CD4-positive, alpha-beta T cell treated with Interleukin-6 at 100 ng/mL for 8 hours (primary cell): ENCODE measurements around the gene TUBA4B.
A peak's percentile ranks its signal among the peaks of the same experiment; 100 is the strongest.
"Not testable (repeated sequence)": the region's sequence is repeated elsewhere in the genome, so short reads cannot be mapped to it uniquely, and the experiment has no call there.

Experiments
- DNase-seq: peaks from one replicate; pipeline ENCODE4 v3.0.0-alpha.2; 2020; ENCODE audit warnings: mixed read lengths, low spot score

TUBA4B gene

DNA sequence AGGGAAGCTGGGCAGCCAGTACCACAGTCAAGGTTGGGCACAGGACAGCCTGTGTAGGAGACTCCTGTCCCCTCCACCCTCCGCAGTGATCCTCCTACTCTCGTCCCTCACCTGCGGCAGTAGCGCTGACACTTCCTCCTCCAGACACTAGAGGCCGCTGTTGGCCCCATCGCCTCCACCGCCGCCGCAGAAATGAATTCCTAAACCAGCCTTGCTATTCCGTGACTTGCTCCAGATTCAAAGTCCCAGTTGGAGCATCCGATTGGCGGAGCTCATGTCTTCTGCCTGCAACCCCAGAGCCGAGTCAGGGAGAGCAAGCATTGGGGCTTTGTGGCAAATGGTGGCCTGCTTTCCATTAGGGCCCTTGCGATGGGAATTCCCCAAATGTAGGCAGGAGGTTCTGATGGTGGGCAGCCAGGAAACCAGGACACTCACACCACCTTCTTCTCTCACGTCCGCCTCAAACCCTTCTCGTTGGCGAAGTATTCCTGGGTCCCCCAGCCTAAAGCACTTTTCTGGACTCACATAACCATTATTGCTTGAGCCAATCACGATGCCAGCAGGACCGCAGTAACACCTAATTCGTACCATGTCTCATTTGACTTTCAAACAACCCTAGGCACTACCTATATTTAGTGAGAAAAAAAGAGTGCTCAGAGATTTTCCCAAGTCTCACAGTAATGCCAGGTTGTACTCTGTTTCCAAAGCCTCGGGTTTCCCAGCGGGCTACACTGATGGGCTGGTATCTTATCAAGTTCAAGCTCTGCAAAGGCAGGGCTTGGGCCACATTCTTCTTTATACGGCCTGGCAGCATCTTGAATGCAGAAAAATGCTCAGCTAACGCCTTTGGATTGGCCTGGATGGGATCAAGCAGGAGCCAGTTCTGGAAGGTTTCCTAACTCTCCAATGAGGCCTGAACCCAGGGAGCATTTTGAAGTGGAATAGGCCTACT is 24.9 kb downstream of the TUBA4B start:
- peak; percentile 66 for DNase-seq

- no peak for DNase-seq
Observed at GRCh38 chr2:219278655-219279150, 25.7 kb downstream of the TUBA4B start.

GRCh38 chr2:219279151-219279915 is 26.3 kb downstream of the TUBA4B start, which contains the start of gene DNAJB2:
DNAJB2 (plus strand) TSS chr2:219279366; CDS start chr2:219279834, 468 bp downstream.
- peak; percentile 98 for DNase-seq

DNA sequence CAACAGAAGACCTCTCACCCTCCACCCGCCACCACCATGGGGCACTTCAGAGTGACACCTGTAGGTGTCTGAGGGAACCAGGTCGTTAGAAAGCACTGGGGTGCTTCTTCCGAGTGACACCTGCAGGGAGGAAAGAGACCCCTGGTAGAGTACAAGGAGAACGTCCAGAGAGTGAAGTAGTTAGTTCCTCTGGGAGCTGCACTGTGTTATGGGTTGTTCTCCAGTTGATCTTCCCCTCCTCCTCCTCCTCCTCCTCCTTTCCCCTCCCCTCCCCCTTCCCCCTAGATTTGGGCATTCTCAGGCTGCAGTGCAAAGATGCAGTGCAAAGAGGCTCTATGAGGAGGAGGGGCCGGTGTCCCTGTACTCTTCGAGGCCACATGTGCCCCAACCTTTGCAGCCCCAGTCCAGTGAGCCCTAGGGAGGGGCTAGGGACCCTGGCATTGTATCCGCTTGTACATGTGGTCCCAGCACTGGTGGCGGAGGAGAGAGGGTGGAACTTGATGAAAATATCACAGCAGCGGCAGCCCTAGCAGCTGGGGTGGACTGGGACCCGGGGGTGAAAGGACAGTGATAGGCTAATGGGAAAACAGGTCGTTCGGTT is 27.0 kb downstream of the TUBA4B start:
- no peak for DNase-seq

- no peak for DNase-seq
Observed at GRCh38 chr2:219280651-219281050, 27.6 kb downstream of the TUBA4B start.

DNA sequence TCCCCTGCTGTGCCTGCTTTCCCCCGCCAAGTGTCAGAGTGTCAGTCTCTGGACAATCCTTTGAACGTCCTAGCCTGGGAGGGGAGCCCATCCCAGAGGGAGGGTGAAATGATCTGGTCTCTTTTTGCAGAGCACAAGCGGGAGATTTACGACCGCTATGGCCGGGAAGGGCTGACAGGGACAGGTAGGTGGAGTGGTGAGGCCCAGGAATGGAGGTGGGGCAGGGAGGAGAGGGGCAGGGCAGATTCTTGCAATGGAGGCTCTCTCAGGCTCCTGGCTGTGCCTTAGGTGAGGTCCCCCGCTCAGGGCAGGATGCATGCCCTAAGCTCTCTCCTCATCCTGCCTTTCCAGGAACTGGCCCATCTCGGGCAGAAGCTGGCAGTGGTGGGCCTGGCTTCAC is 28.5 kb downstream of the TUBA4B start:
- DNase-seq, result no peak

DNA sequence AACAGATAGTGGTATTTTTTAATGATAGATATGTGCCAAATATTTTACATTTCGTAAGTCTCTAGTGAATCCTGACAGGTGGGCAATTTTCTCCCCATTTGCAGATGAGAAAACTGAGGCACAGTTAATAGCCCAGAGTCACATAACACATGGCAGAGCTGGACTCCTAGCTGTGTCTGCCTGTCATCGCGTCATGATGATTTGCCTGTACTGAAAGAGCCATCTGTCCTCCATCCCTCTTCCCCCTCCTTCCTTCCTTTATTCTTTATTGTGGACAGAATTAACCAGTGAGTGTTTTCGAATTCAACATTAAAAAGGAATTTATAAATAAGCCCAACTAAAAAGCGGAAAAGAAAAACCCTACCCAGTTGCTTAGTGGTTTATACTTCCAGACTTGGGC is 29.3 kb downstream of the TUBA4B start:
- no peak for DNase-seq

- no peak for DNase-seq
Observed at GRCh38 chr2:219282943-219283581, 30.0 kb downstream of the TUBA4B start.

DNA sequence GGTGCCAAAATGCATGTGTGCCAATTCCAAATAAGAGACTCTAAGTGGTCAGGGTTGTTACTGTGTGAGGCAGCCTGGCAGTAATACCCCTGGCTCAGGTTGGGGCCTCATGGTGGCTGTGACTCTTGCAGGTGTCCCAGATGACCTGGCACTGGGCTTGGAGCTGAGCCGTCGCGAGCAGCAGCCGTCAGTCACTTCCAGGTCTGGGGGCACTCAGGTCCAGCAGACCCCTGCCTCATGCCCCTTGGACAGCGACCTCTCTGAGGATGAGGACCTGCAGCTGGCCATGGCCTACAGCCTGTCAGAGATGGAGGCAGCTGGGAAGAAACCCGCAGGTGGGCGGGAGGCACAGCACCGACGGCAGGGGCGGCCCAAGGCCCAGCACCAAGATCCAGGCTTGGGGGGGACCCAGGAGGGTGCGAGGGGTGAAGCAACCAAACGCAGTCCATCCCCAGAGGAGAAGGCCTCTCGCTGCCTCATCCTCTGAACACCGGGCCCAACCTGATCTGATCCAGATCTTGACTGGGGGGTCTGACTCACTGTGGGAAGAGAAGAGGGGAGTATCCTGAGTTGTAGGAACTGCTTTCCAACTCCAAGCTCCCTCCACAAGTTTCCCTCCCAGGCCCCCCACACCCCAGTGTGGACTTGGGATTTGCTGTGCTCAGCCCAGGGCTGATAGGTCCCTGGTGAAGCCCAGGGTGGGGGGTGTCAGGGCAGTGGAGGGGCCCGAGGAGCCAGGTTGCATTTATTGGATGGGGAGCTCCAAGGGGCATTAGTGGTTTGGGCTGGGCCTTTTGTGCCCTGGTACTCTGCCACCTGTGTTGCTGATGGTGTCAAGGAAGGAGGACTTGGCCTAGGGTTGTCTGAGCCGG is 31.7 kb downstream of the TUBA4B start:
- no peak for DNase-seq

- no peak for DNase-seq
Observed at GRCh38 chr2:219285373-219285735, 32.3 kb downstream of the TUBA4B start.

DNA sequence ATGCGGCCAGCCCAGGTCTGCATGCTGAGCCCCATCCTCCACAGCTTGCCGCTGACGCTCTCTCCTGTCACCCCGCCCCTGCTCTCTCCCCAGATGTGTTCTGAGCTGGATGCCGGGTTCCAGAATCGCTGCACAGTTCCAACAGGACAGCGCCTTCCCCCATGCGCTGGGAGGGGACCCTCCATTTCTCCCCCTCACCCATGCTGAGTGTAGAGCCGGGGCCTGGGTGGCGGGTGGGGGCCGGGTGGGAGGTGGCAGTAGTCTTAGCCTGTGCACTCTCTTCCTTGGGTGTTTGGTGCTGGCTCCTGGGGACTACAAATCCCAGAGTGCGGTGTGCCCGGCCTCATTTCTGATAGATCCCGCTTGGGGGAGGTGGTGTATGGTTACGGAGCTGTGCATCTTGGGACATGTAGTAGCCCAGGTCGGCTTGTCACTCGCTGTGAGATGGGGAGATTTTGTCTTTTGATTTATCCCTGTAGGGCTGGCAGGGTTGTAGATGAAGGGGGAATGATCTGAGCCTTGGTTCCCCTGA is 32.9 kb downstream of the TUBA4B start:
- no peak for DNase-seq

GRCh38 chr2:219286436-219287115 is 33.5 kb downstream of the TUBA4B start:
- no peak for DNase-seq

GRCh38 chr2:219287116-219287440 is 34.0 kb downstream of the TUBA4B start:
- not testable (repeated sequence) for DNase-seq

DNA sequence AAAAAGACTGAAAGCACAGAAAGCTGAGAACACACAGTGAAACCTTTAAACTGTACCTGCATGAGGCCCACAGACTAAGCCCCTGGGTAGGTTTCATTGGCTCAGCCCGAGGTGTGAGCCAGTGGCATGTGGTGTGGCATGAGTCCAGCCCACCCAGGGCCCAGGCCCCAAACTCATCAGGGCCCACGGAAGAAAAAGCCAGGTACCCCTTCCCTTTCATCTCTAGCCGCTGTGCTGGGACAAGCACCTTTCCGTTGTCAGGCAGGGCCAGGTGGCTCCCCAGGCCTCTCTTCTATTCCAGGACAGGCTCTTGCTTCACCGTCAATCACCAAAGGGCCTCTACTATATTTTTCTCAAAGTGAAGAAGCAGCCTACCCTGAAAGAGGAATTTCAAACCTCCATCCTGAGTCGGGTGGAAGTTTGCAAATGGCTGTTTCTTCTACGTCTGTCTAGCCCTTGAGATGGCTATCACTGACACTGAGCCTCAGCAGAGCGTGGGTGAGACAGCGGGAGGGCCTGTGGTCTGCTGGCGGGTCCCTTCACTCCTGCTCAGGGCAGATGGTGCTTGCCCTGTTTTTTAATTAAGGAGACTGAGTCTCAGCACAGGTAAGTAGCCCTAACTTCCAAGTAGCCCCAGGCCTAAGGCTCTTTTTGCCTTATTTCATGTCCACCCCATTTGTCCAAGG is 34.7 kb downstream of the TUBA4B start:
- DNase-seq, result no peak

DNA sequence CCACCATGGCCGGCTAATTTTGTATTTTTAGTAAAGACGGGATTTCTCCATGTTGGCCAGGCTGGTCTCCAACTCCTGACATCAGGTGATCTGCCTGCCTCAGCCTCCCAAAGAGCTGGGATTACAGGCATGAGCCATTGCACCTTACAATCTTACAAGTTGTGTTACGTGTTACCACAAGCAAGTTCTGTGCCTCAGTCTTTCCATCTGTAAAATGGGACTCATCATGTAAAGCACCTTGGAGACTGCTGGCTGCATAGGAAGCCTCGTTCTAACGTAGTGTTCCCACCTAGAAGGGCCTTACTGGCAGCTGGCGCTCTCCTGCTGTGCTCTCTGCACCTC is 36.1 kb downstream of the TUBA4B start:
- DNase-seq, result no peak

DNA sequence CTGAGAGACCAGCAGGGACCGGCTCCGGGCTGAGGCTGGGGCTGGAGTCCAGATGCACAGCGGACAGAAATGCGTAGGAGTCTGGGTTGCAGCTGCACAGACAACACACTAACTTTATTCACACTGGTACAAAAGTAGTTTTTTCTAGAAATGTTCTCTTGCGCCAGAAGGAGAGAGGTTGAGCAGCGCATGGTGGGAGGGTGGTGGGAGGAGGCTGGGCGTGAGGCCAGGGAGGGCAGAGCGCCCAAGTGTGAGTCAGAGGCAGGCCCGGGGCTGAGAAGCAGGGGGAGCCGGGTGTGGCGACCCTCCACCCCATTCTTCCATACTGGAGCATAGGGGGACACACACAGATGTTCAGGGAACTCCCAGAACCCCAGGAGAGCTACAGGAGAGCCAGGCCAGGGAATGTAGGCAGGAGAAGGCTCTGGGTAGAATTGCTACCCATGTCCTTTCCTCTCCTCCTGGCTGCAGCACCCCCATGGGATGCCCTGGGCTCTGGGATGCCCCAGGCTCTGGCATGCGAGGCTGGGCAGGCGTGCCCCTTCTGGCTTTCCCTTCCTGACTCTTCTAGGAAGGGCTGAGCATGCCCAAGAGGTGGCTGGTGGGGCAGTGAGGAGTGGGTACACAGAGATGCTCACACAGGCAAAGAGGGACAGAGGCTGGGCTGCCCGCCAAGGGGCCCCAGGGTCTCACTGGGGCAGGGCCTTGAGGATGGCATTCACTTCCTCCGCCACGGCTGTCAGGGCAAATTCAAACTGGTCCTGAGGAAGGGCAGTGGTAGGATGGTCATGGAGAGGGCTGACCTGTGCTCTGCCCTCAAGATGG is 36.7 kb downstream of the TUBA4B start:
- DNase-seq, result no peak

GRCh38 chr2:219290381-219291171 is 37.5 kb downstream of the TUBA4B start:
- DNase-seq, result no peak

- no peak for DNase-seq
Observed at GRCh38 chr2:219291394-219291793, 38.4 kb downstream of the TUBA4B start.
